ENCODE results near the gene RREB1.

DNA sequence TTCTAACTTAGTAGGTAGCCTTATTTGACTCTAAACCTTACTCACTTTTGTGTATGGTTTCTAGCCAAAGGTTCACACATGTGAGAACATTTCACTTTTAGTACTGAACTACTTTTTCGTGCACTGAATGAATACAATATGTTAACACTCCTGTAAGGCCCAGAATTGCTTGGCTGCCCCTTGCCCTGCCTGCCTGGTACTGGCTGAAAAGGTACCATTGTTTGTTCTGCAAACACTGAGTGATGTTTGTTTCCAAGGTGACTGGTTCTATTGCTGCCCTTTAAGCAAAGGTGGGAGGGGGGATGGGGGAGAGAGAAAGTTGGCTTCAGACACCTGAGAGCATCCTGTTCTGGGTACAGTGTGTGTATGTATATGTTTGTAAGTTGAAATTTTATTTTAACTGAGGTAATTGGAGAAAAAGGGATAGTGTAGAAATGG, 31.2 kb downstream of the RREB1 start:
- TF ChIP-seq POLR2AphosphoS5 (IDR thresholded peaks at IDR 0.05; ENCODE audit: insufficient read depth, low read depth, low read length) (no peak), EZH2 (IDR thresholded peaks at IDR 0.05; ENCODE audit: borderline replicate concordance, low read depth, low read length, severe bottlenecking) (no peak), MYC (IDR thresholded peaks at IDR 0.05; ENCODE audit: low read depth, low read length) (no peak), POLR2A (IDR thresholded peaks at IDR 0.05; ENCODE audit: low read depth, low read length) (no peak), JUN (IDR thresholded peaks at IDR 0.05; ENCODE audit: borderline replicate concordance, insufficient read depth, insufficient read length, low read depth) (no peak)
- TF ChIP-seq, protein P1, sequence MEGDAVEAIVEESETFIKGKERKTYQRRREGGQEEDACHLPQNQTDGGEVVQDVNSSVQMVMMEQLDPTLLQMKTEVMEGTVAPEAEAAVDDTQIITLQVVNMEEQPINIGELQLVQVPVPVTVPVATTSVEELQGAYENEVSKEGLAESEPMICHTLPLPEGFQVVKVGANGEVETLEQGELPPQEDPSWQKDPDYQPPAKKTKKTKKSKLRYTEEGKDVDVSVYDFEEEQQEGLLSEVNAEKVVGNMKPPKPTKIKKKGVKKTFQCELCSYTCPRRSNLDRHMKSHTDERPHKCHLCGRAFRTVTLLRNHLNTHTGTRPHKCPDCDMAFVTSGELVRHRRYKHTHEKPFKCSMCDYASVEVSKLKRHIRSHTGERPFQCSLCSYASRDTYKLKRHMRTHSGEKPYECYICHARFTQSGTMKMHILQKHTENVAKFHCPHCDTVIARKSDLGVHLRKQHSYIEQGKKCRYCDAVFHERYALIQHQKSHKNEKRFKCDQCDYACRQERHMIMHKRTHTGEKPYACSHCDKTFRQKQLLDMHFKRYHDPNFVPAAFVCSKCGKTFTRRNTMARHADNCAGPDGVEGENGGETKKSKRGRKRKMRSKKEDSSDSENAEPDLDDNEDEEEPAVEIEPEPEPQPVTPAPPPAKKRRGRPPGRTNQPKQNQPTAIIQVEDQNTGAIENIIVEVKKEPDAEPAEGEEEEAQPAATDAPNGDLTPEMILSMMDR (IDR thresholded peaks at IDR 0.05; ENCODE audit: extremely low read depth in 1 of 2, insufficient read depth in 1 of 2, low read depth in 1 of 2, low read length in 2 of 2) = no peak
- TF ChIP-seq, protein P2, sequence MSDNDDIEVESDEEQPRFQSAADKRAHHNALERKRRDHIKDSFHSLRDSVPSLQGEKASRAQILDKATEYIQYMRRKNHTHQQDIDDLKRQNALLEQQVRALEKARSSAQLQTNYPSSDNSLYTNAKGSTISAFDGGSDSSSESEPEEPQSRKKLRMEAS (IDR thresholded peaks at IDR 0.05; ENCODE audit: insufficient read depth, insufficient read length) = no peak

Measured in endothelial cell of umbilical vein (primary cell).